GM18505 (cell line): Measurements from ENCODE around the gene SLC25A48.

Experiments
- ATAC-seq: cut with Tn5 transposase; IDR thresholded peaks from one replicate; pipeline ENCODE4 v1.9.1; 2021; ENCODE audit not compliant: unreplicated experiment
- POLR2A ChIP-seq: IDR thresholded peaks from 4 replicates; pipeline ENCODE4 v1.6.1; 2011; ENCODE audit warnings: borderline replicate concordance; ENCODE audit not compliant: insufficient read depth, insufficient read length; ENCODE audit errors: extremely low read depth

The SLC25A48 gene

DNA sequence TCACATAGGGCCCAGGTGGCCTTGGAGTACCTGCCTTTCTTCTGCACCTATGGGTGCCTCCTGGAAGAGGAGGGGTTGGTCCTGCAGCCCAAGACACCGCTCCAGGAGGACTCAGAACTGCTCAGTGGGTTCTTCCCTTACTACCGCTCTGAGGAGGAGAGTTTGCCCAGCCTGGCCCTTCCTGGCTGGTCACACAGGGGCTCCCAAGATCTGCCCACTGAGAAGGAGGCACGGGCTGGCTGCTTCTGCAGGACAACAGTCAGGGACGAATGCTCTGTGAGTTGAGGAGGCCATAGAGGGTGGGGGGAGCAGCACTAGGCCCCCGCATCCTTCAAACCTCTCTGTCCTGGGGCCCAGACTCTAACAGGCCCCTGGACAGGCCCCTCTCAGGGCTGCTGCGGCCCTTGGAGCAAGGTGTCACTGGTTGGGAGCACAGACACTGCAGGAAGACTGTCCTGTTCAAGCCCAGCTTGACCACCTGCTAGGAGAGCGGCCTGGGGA, 9.9 kb upstream of the SLC25A48 start:
- no peak for ATAC-seq
- no peak for TF ChIP-seq POLR2A

DNA sequence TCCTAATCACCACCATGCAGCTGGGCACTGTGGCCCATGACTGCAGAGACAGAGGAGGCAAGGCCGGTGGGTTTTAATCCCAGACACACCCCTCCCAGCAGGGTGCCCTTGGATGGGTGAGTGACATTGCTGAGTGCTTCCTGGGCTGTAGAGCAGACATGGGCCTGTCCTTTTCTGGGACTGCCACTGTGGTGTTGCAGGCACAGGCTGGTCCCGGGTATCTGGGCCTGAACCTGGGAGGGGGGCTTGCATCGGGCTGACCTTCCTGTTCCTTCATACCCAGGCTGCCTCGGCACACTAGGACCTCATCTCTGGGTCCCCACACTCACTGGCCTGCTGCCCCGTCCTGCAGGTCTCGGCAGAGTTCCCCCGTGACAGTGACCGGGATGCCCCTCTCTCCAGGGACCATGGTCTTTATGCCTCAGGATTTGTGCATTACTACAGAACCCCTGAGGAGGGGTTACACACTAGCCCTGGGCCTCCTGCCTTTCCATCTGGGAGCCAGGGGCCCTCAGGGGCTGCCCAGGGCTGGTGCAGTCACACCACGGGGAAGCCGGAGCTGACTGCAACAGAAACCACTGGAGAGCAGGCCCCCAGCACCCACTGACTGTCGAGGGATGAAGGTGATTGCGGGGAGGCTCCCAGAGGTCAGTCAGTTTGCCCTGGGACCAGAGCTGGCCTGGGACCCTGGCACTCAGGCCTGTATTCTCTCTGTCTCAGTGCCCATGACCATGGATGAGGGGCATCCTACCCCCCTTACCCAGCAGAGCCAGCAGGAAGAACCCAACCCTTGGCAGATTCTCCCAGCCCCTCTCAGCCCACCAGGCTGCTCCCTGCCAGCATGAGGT, 8.9 kb upstream of the SLC25A48 start:
- no peak for ATAC-seq
- no peak for TF ChIP-seq POLR2A

GRCh38 chr5:135826221-135826525, 8.3 kb upstream of the SLC25A48 start:
- TF ChIP-seq POLR2A, result no peak

DNA sequence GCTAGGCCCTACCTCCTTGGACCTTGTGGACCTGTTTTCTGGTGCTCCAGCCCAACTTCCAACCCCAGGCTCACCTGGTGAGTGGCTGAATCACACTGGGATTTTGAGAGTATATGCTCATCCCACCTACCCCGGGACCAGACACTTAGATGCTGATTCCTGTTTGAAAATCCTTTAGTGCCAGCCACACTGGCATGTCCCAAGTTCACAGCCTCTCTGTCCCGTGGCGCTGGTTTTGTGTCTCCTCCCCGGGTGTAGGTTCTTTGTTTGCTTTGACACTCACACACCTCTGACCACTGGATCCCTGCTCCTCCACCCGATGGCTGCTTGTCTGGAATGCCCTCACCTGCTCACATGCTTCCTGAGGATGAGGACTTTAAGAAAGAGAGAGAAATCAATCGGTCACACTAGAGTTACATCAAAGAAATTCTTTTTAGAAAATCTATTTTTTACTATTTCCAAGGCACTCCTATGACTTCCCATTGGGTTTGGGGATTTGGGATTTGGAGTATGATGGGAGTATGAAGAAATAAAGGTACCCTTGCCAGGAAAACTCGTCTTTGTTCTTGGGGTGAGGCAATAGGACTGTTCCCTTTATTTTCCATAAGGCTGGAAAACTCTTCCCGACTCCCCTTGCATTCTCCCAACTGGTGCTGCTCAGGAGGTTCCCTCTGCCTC, 7.3 kb upstream of the SLC25A48 start:
- TF ChIP-seq POLR2A, result no peak
- ATAC-seq, result no peak

More at GRCh38 chr5:135826221-135826525, 8.3 kb upstream of the SLC25A48 start:
- no peak for ATAC-seq

GRCh38 chr5:135827965-135828781, 6.3 kb upstream of the SLC25A48 start:
- TF ChIP-seq POLR2A, result no peak
- no peak for ATAC-seq

DNA sequence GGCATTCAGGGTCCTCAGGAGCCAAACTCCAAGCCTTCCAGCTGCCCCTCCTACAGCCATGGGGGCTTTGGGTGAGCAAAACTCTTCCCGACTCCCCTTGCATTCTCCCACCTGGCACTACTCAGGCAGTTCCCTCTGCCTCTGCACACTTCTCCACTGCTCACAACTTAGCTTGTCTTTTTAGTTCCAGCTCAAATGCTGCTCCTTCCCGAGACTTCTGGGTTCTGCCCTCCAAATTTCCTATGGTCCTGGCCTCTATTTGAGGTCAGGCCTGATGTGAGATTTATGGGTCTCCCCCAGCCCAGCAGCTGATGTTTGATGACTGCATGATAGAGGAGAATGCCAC, 5.7 kb upstream of the SLC25A48 start:
- TF ChIP-seq POLR2A, result no peak
- ATAC-seq, result no peak

- TF ChIP-seq POLR2A, result no peak
- ATAC-seq, result no peak
These were observed 5.3 kb upstream of the SLC25A48 start for GRCh38 chr5:135829179-135829578.

DNA sequence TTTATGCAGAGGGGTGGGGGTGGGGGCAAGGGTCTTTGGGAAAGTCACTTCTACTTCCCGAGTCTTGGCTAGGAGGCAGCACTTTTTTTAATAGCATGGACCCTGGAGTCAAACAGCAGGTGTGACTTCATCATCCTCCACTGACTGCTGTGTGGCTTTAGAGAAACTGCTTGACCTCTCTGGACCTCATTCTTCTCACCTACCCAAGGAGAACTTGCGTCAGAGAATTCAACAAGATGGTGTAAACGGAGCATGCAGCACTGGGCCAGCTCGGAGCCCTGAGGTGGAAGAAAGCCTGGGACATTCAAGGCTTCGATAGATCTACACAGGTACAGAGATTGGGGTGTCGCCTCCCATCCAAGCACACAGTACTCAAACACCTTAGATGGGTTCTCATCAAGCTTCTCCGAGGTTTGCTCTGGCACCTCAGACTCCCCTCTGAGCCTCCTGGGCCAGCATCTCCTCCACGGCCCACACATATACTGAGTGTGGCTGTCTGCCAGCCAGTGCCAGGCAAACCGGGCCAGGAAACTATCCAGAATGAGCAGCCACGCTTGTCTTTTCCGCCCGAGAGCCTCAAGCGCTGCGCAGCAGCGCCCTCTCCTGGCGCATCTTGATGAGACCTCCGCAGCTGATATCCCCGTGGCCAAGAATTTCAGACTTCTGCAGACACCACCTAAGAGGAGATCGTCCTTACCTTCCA, 4.6 kb upstream of the SLC25A48 start:
- ATAC-seq, result no peak
- no peak for TF ChIP-seq POLR2A

DNA sequence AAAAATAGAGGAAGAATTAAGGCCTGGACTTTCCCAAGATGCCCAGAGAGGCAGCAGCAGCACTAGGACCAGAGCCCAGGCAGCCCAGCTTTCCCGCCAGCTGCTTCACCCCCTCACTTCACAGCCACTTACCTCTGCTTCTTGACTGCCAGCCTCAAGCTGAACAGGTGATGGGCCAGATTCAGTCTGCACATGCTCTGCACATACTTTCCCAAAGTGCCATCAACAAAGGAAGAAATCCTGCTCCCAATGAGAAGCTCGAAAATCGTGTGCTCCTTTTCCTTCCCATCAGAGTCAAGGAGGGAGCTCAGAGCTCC, 4.1 kb upstream of the SLC25A48 start:
- no peak for TF ChIP-seq POLR2A
- no peak for ATAC-seq

DNA sequence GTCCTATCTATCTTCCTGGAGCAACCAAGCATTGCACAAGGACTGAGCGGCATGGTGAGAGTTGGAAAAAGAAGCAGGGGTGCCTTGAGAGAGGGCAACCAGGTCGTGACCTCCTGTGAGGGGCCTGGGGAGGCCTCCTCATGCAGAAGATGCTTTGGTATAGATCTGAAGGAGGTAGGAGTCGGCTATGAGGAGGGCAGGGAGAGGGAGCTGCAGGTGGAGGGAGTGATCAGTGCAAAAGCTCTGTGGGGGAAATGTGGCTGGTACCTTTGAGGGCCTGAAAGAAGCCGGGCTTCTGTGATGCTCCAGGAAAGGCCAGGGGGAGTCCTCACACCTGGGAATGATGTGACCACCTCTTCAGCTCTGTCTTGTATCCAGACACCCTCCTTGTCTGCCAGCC, 3.6 kb upstream of the SLC25A48 start:
- no peak for TF ChIP-seq POLR2A
- no peak for ATAC-seq

DNA sequence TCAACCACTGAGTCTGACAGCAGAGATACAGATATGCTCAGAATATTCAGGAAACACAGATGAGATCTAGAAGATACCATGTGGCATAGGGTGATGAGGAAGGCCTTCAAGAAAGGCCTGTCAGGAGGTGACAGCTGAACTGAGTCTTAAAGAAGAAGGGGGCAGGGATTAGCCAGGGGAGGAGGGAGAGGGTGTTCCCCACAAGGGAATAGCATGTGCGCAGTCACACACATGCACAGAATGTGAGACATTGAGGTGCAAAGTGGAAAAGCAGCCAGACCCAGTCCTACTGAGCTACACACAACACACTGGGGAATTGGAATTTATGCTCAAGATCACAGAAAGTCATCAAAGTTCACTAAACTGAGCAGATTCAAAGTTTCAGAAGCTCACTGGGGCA, 3.0 kb upstream of the SLC25A48 start:
- no peak for ATAC-seq
- TF ChIP-seq POLR2A, result no peak

DNA sequence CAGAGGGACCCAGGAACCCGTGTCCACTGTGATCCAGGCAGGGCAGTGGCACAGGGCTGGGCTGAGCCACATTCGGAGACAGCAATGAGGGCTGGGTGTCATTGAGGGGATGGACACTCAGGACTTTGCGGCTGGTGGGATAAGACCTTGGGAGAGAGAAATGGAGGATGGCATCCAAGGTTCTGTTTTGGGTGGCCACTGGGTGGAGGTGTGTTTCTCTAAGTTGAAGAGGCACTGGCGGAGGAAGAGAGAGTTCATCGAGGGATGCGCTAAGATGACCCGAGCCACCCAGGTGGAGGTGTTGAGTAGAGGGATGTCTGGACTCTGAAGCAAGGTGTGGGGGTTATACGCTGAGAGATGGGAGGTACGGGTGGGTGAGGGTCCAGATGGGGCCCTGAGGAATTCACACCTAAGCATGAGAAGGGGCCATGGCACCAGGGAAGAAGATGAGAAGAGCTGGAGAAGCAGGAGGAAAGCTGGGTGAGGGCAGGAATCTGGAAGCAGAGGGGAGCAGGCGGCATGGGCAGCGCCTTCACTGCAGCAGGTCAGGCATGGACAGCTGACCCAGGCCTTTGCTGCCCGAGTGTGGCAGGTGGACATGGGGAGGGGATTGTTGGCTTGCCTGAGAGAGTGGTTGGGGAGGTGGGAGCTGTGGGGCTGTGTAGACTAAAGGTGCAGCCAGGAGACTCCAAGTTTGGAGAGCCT, 2.5 kb upstream of the SLC25A48 start:
- ATAC-seq, result no peak
- no peak for TF ChIP-seq POLR2A
